Fibroblast of pulmonary artery (primary cell): Measurements from ENCODE around the gene ZZZ3.

Experiments
- DNase-seq: peaks from one replicate; pipeline ENCODE4 v3.0.0-alpha.2; 2010; ENCODE audit warnings: low read depth
- H3K4me3 ChIP-seq: replicated peaks from 2 replicates; pipeline ENCODE4 v1.5.1; 2011; ENCODE audit warnings: low read depth, mild to moderate bottlenecking, control low read depth, low read length, moderate library complexity
- TF ChIP-seq, protein P1 (sequence below): IDR thresholded peaks from 2 replicates; pipeline ENCODE4 v1.5.1; 2011; ENCODE audit warnings: mild to moderate bottlenecking, control low read depth, low read length, inconsistent platforms; ENCODE audit errors: missing control alignments

Gene ZZZ3

DNA sequence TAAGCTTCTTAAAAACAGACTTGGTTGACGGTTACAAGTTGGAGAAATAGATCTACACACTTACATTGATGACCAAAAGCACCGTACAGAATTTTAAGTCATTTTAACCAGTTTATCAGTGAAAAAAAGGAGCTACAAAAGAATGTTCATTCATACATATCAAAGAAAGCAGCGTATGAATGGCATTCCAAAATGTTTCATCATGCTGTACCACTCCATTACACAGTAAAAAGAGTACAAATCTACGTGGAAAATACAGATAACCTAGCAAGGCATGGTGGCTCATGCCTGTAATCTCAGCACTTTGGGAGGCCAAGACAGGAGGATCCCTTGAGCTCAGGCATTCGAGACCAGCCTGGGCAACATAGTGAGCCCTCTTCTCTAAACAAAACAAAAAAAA is 40.3 kb downstream of the ZZZ3 start:
- H3K4me3 ChIP-seq = no peak overlapping the region
- TF ChIP-seq, protein P1, sequence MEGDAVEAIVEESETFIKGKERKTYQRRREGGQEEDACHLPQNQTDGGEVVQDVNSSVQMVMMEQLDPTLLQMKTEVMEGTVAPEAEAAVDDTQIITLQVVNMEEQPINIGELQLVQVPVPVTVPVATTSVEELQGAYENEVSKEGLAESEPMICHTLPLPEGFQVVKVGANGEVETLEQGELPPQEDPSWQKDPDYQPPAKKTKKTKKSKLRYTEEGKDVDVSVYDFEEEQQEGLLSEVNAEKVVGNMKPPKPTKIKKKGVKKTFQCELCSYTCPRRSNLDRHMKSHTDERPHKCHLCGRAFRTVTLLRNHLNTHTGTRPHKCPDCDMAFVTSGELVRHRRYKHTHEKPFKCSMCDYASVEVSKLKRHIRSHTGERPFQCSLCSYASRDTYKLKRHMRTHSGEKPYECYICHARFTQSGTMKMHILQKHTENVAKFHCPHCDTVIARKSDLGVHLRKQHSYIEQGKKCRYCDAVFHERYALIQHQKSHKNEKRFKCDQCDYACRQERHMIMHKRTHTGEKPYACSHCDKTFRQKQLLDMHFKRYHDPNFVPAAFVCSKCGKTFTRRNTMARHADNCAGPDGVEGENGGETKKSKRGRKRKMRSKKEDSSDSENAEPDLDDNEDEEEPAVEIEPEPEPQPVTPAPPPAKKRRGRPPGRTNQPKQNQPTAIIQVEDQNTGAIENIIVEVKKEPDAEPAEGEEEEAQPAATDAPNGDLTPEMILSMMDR = no peak
- peak; percentile 60 for DNase-seq

DNA sequence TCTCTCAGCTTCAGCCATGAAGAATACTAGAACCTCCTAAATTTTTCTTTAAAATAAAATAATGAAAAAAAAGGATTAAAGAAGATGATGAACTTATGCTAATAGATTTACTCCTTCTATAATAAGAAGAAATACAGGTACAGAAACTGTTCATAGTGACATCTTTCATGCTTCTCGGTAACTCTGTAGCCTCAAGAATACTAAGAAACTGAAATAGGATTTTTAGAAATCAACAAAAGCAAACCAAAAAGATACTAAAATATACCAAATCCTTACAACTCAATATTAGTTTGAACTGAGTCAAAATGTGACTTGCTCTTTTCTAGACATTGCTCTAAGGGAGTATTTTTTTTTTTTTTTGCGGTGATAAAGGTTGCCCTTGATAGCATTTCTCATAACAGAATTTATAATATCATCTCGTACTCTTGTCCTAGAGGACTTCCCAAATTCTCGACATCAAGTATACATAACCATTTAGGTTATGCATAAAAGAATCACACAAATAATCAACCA is 42.8 kb downstream of the ZZZ3 start:
- DNase-seq = no peak
- TF ChIP-seq, protein P1 = no peak
- H3K4me3 ChIP-seq = no peak overlapping the region

DNA sequence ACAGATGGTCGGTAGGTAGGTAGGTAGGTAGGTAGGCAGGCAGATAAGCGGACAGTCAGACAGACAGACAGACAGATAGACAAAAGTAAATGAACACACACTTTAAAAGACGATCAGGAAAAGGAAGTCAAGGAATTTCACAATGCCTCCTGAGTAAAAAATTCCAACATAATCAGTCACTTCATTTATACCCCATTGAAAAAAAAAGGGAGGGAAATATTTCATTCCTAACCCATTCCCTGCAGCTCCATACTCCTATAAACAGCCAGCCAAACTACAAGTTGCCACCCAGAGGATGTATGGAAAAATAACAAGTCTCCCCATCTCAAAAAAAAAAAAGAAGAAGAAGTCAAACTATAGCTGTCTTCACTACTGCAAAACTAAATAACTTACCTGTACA is 43.4 kb downstream of the ZZZ3 start:
- no peak overlapping the region for H3K4me3 ChIP-seq
- DNase-seq = peak; percentile 63
- TF ChIP-seq, protein P1 = no peak

DNA sequence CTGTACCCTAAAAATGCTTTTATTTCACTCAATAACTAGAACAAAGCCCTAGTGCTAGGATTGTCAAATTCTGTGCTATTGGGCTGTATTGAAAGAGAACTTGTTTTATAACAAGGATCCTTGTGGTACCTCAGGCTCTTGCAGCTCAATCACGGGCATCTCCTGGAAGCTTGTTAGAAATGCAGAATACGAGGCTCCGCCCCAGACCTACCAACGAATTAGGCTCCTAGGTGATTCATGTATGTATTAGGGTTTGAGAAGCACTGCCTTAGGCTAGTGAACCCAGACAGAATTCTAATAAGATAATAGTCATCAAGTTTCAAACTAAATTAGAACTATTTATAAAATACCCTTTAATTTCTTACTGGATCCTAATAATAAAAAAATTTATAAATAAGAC is 45.6 kb downstream of the ZZZ3 start:
- DNase-seq = no peak
- TF ChIP-seq, protein P1 = no peak
- H3K4me3 ChIP-seq = no peak overlapping the region
